ENCODE measurements around the gene PIK3C2G.

Gene PIK3C2G

DNA sequence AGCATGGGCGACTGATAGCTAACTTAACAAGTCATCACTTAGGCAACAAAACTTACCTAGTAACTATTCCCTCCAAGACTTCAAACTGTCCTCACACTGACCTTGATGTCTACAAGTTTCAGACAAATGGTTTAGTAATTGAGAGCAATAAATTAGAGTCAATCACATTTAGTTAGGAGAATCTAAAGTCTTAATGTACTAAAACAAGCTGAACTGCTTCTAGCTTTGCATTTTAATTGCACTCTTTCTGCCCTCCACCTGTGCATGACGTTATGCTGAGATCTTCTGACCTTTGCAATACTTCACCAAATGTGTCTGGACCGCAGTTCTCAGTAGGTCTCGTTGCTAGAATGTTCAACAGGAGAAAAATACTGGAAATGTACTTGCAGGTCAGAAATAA, 158.0 kb downstream of the PIK3C2G start:
- TF ChIP-seq GABPA (IDR thresholded peaks at IDR 0.05; ENCODE audit: low read depth) (no peak), SPI1 (IDR thresholded peaks at IDR 0.05; ENCODE audit: borderline replicate concordance, low read depth) (no peak), POLR2AphosphoS5 (IDR thresholded peaks at IDR 0.05; ENCODE audit: low read depth) (no peak)
- TF ChIP-seq, protein P1, sequence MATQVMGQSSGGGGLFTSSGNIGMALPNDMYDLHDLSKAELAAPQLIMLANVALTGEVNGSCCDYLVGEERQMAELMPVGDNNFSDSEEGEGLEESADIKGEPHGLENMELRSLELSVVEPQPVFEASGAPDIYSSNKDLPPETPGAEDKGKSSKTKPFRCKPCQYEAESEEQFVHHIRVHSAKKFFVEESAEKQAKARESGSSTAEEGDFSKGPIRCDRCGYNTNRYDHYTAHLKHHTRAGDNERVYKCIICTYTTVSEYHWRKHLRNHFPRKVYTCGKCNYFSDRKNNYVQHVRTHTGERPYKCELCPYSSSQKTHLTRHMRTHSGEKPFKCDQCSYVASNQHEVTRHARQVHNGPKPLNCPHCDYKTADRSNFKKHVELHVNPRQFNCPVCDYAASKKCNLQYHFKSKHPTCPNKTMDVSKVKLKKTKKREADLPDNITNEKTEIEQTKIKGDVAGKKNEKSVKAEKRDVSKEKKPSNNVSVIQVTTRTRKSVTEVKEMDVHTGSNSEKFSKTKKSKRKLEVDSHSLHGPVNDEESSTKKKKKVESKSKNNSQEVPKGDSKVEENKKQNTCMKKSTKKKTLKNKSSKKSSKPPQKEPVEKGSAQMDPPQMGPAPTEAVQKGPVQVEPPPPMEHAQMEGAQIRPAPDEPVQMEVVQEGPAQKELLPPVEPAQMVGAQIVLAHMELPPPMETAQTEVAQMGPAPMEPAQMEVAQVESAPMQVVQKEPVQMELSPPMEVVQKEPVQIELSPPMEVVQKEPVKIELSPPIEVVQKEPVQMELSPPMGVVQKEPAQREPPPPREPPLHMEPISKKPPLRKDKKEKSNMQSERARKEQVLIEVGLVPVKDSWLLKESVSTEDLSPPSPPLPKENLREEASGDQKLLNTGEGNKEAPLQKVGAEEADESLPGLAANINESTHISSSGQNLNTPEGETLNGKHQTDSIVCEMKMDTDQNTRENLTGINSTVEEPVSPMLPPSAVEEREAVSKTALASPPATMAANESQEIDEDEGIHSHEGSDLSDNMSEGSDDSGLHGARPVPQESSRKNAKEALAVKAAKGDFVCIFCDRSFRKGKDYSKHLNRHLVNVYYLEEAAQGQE (IDR thresholded peaks at IDR 0.05; ENCODE audit: insufficient replicate concordance, low read depth), result no peak
- TF ChIP-seq, protein P2, sequence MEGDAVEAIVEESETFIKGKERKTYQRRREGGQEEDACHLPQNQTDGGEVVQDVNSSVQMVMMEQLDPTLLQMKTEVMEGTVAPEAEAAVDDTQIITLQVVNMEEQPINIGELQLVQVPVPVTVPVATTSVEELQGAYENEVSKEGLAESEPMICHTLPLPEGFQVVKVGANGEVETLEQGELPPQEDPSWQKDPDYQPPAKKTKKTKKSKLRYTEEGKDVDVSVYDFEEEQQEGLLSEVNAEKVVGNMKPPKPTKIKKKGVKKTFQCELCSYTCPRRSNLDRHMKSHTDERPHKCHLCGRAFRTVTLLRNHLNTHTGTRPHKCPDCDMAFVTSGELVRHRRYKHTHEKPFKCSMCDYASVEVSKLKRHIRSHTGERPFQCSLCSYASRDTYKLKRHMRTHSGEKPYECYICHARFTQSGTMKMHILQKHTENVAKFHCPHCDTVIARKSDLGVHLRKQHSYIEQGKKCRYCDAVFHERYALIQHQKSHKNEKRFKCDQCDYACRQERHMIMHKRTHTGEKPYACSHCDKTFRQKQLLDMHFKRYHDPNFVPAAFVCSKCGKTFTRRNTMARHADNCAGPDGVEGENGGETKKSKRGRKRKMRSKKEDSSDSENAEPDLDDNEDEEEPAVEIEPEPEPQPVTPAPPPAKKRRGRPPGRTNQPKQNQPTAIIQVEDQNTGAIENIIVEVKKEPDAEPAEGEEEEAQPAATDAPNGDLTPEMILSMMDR (IDR thresholded peaks at IDR 0.05; ENCODE audit: insufficient read depth, low read length), result no peak
- Histone ChIP-seq H3K27me3 (ENCODE audit: insufficient read depth, poor library complexity, severe bottlenecking) (no peaks in the 10 kb centered on the region), H3K27ac (replicated peaks) (no peak overlapping the region), H3K4me3 (replicated peaks; ENCODE audit: insufficient read depth, low read length) (no peak overlapping the region)
- no peak for DNase-seq (ENCODE audit: low read depth in 1 of 2, low spot score in 1 of 2)

DNA sequence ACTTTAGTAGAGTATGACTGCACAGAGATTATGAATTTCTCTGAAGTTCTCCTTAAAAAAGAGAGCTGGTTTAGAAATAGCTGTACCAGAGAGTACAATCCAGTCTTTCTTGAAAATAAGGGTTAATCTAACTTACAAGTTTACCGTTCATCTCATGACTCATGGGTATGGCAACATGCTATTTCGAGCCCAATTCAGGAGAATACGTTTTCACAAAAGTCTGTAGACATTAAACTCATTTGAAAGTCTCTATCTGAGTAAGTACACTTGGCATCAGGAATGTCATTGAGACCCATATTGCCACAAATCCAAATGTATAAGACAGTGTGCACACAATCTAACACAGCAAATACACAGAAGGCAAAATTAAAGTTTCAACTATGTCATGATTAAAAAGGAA, 160.5 kb downstream of the PIK3C2G start:
- H3K27me3 ChIP-seq (ENCODE audit: insufficient read depth, poor library complexity, severe bottlenecking), result no peaks in the 10 kb centered on the region
- no peak overlapping the region for H3K4me3 ChIP-seq (replicated peaks; ENCODE audit: insufficient read depth, low read length)
- DNase-seq (ENCODE audit: low read depth in 1 of 2, low spot score in 1 of 2), result no peak
- TF ChIP-seq SPI1 (IDR thresholded peaks at IDR 0.05; ENCODE audit: borderline replicate concordance, low read depth) (no peak), GABPA (IDR thresholded peaks at IDR 0.05; ENCODE audit: low read depth) (no peak), POLR2AphosphoS5 (IDR thresholded peaks at IDR 0.05; ENCODE audit: low read depth) (no peak)
- TF ChIP-seq, protein P1 (IDR thresholded peaks at IDR 0.05; ENCODE audit: insufficient replicate concordance, low read depth), result no peak
- TF ChIP-seq, protein P2 (IDR thresholded peaks at IDR 0.05; ENCODE audit: insufficient read depth, low read length), result no peak
- H3K27ac ChIP-seq (replicated peaks), result no peak overlapping the region

DNA sequence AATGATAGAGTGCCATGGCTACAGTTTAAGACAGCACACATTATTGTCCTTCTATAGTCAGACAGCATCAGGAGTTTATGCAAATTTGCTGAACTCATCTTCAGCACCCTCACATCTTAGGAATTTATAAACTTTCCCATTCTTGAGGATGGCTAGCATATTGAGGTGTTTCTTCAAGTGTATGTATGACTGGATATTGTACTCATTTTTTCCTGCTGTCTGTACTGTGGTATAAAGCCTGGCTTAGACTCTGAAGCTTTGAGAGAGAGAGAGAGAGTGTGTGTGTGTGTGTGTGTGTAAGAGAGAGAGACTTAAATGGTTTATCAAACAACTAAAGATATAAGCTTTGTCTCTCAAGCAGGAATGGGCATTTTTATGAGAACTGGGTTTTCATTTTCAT, 161.6 kb downstream of the PIK3C2G start:
- TF ChIP-seq, protein P2 (IDR thresholded peaks at IDR 0.05; ENCODE audit: insufficient read depth, low read length), result no peak
- TF ChIP-seq POLR2AphosphoS5 (IDR thresholded peaks at IDR 0.05; ENCODE audit: low read depth) (no peak), SPI1 (IDR thresholded peaks at IDR 0.05; ENCODE audit: borderline replicate concordance, low read depth) (no peak), GABPA (IDR thresholded peaks at IDR 0.05; ENCODE audit: low read depth) (no peak)
- TF ChIP-seq, protein P1 (IDR thresholded peaks at IDR 0.05; ENCODE audit: insufficient replicate concordance, low read depth), result no peak
- Histone ChIP-seq H3K4me3 (replicated peaks; ENCODE audit: insufficient read depth, low read length) (no peak overlapping the region), H3K27me3 (ENCODE audit: insufficient read depth, poor library complexity, severe bottlenecking) (no peaks in the 10 kb centered on the region), H3K27ac (replicated peaks) (no peak overlapping the region)
- DNase-seq (ENCODE audit: low read depth in 1 of 2, low spot score in 1 of 2), result no peak

All from HL-60 (cell line).